Prostate gland (tissue), 2 donors: ENCODE measurements around the gene CPT1B. TPM values are rescaled to one million over a fixed set of nuclear protein-coding genes. Genes with fewer than 3 reads are reported as not detected.

ENCODE experiments used
- DNase-seq: peaks from one replicate; pipeline ENCODE4 v3.0.0-alpha.2; 2019; ENCODE audit warnings: low spot score
- H3K27ac ChIP-seq, 2 donors: fragments of 200-600 bp; sonication (generic); 2 replicates each; pipeline ENCODE4 v1.5.1; 2017 to 2019
- H3K27me3 ChIP-seq: fragments of 200-600 bp; sonication (generic); replicated peaks from 2 replicates; pipeline ENCODE4 v1.5.1; 2019; ENCODE audit not compliant: insufficient read depth
- H3K36me3 ChIP-seq, 2 donors: fragments of 200-600 bp; sonication (generic); 1 replicate in 1 of 2; 2 replicates in 1 of 2; pipeline versions ENCODE4 v1.5.1 to v1.8.1; 2017 to 2019
- H3K4me1 ChIP-seq: fragments of 200-600 bp; sonication (generic); replicated peaks from 2 replicates; pipeline ENCODE4 v1.5.1; 2019
- H3K4me3 ChIP-seq, 2 donors: fragments of 200-600 bp; sonication (generic); 2 replicates each; pipeline ENCODE4 v1.5.1; 2017 to 2019
- H3K9me3 ChIP-seq: fragments of 200-600 bp; sonication (generic); 2 replicates; pipeline ENCODE4 v1.5.1; 2017
- POLR2A ChIP-seq: fragments of 450-650 bp; IDR thresholded peaks from one replicate; pipeline ENCODE4 v1.6.1; 2016; ENCODE audit warnings: antibody characterized with exemption, mild to moderate bottlenecking
- POLR2AphosphoS5 ChIP-seq: sonication (generic); formaldehyde crosslinking; IDR thresholded peaks from one replicate; pipeline ENCODE4 v1.6.1; 2017; ENCODE audit warnings: antibody characterized with exemption
- WGBS: methylation state at CpG from one replicate; pipeline ENCODE4 v1.1.5; 2018; 5-methylcytosine and 5-hydroxymethylcytosine counted together
- intact Hi-C: fragments of 100-400 bp; cut with DNase I; formaldehyde crosslinking; loops from one replicate; pipeline ENCODE4 v1.14.2; 2022
- total RNA-seq, 2 donors: library from RNA; depleted of rRNA; stranded (reverse); fragments of >200 nt; gene quantifications; one replicate each; pipeline ENCODE4 v1.1.0, GENCODE V29; 2016
- TF ChIP-seq, protein P1 (sequence below), 4 experiments: fragments of 200-600 bp in 2 of 4; fragments of 450-650 bp in 2 of 4; sonication (generic) in 2 of 4; IDR thresholded peaks; 1 replicate in 3 of 4; 2 replicates in 1 of 4; pipeline ENCODE4 v1.5.1; 2016 to 2019; ENCODE audit warnings: antibody characterized with exemption in 4 of 4, mild to moderate bottlenecking in 2 of 4, moderate library complexity in 2 of 4

CPT1B gene
- total RNA-seq, 2 donors from 2014 or later: 13.1 to 31.4 TPM

- 61% methylated on average over 13 of the region's 15 CpGs for WGBS
- peak overlapping the region in 1 of 2 donors; percentile 43 for H3K4me3 ChIP-seq
- TF ChIP-seq POLR2AphosphoS5 (no peak), POLR2A (no peak)
- TF ChIP-seq, protein P1, sequence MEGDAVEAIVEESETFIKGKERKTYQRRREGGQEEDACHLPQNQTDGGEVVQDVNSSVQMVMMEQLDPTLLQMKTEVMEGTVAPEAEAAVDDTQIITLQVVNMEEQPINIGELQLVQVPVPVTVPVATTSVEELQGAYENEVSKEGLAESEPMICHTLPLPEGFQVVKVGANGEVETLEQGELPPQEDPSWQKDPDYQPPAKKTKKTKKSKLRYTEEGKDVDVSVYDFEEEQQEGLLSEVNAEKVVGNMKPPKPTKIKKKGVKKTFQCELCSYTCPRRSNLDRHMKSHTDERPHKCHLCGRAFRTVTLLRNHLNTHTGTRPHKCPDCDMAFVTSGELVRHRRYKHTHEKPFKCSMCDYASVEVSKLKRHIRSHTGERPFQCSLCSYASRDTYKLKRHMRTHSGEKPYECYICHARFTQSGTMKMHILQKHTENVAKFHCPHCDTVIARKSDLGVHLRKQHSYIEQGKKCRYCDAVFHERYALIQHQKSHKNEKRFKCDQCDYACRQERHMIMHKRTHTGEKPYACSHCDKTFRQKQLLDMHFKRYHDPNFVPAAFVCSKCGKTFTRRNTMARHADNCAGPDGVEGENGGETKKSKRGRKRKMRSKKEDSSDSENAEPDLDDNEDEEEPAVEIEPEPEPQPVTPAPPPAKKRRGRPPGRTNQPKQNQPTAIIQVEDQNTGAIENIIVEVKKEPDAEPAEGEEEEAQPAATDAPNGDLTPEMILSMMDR (IDR thresholded peaks at IDR 0.05): no peak
- intact Hi-C loops: no loop called here
- no peaks in the 10 kb centered on the region for H3K9me3 ChIP-seq
- H3K36me3 ChIP-seq: no peaks in the 10 kb centered on the region
- DNase-seq: no peak
- peaks cover 15% of the 10 kb centered on the region for H3K4me1 ChIP-seq
- H3K27me3 ChIP-seq: no peaks in the 10 kb centered on the region
- peak overlapping the region; percentile 65 to 83 for H3K27ac ChIP-seq
Measured at GRCh38 chr22:50528682-50529415, 49.4 kb downstream of the CPT1B start.

GRCh38 chr22:50527921-50528681 lies 50.1 kb downstream of the CPT1B start:
- intact Hi-C loops: no loop called here

GRCh38 chr22:50526834-50527801 lies 51.1 kb downstream of the CPT1B start:
- peaks cover 11% of the 10 kb centered on the region for H3K4me1 ChIP-seq
- WGBS: 69% methylated on average over 29 of the region's 29 CpGs
- peak overlapping the region; percentile 59 to 82 for H3K4me3 ChIP-seq

More at GRCh38 chr22:50527921-50528681, 50.1 kb downstream of the CPT1B start:
- H3K4me3 ChIP-seq: no peak overlapping the region
- no peak for DNase-seq
- TF ChIP-seq, protein P1 (IDR thresholded peaks at IDR 0.05): no peak
- no peak for TF ChIP-seq POLR2AphosphoS5
- no peak for TF ChIP-seq POLR2A
- peak overlapping the region in 1 of 2 donors; percentile 83 for H3K27ac ChIP-seq
- WGBS: 92% methylated on average over 17 of the region's 18 CpGs
- no peaks in the 10 kb centered on the region for H3K27me3 ChIP-seq
- H3K36me3 ChIP-seq: peaks cover 0 to 5% of the 10 kb centered on the region in 2 donors
- H3K9me3 ChIP-seq: no peaks in the 10 kb centered on the region
- peaks cover 15% of the 10 kb centered on the region for H3K4me1 ChIP-seq

DNA sequence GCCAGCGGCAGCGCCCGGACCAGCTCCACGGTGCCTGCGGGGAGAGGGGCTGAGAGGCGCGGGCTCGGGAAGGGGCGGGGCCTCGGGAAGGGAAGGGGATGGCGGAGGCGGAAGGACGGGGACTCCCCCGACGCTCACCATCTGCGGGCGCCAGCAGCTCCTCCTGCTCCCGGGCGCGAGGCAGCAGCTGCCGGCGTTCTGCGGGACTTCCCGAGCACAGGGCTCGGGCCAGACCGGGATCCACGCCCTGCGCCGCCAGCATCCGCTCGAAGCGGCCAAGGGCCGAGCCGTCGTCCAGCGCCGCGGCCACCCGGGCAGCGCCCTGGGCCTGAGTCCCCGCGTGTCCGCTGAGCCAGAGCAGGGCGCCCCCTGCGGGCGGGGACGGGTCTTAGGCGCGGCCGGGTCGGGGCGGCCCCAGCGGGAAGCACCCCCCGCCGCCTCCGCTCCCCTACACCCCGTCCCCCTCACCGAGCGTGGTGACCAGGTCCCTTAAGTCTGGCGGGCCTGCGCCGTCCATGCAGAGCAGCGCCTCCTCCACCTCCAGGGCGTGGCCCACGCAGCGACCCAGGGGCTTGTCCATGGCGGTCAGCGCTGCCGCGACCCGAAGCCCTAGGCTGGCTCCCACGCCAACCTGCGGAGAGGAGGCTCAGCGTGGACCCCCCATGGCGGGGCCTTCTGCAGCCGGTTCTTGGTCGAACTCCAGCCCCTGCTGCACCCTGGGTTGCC lies 52.0 kb downstream of the CPT1B start:
- WGBS: 2% methylated on average over 62 of the region's 77 CpGs
- Histone ChIP-seq H3K4me3 (peak overlapping the region; percentile 59 to 82), H3K27me3 (no peaks in the 10 kb centered on the region), H3K4me1 (peaks cover 11% of the 10 kb centered on the region), H3K36me3 (peaks cover 0 to 5% of the 10 kb centered on the region in 2 donors), H3K9me3 (no peaks in the 10 kb centered on the region), H3K27ac (peak overlapping the region; percentile 87 to 92)
- peak; percentile 66 for DNase-seq
- TF ChIP-seq POLR2AphosphoS5 (no peak), POLR2A (peak; percentile 58)
- TF ChIP-seq, protein P1 (IDR thresholded peaks at IDR 0.05): peak; percentile 35 to 73 (median 54)
- intact Hi-C loops: no loop called here

More at GRCh38 chr22:50526834-50527801, 51.1 kb downstream of the CPT1B start:
- Histone ChIP-seq H3K9me3 (no peaks in the 10 kb centered on the region), H3K27me3 (no peaks in the 10 kb centered on the region), H3K27ac (peak overlapping the region; percentile 87 to 92), H3K36me3 (peaks cover 0 to 5% of the 10 kb centered on the region in 2 donors)
- intact Hi-C loops: no loop called here
- no peak for DNase-seq
- TF ChIP-seq POLR2A (no peak), POLR2AphosphoS5 (no peak)
- TF ChIP-seq, protein P1 (IDR thresholded peaks at IDR 0.05): no peak
